OCI-LY3 (cell line): Measurements from ENCODE around the gene NEU4.

ENCODE experiments used
- H2AFZ ChIP-seq: fragments of 200-600, 300-600 bp; shearing (Covaris generic); 2 replicates; pipeline ENCODE4 v1.6.0; 2014; ENCODE audit warnings: antibody characterized with exemption, low read depth, low read length
- H3K27ac ChIP-seq: fragments of 200-600, 300-600 bp; sonication (generic); 2 replicates; pipeline ENCODE4 v1.5.1; 2014; ENCODE audit warnings: mild to moderate bottlenecking, low read length, moderate library complexity, mixed read lengths
- H3K27me3 ChIP-seq: fragments of 200-600, 300-600 bp; sonication (generic); 2 replicates; pipeline ENCODE4 v1.6.1; 2014; ENCODE audit warnings: low read depth, low read length, mixed read lengths
- H3K36me3 ChIP-seq: fragments of 200-600, 300-600 bp; sonication (generic); replicated peaks from 2 replicates; pipeline ENCODE3; 2014; ENCODE audit warnings: low read depth, low read length, mixed read lengths
- H3K4me1 ChIP-seq: fragments of 300-600, 200-600 bp; sonication (generic); 2 replicates; pipeline ENCODE4 v1.6.1; 2014; ENCODE audit warnings: low read length, mixed read lengths
- H3K4me2 ChIP-seq: fragments of 200-600, 300-600 bp; sonication (generic); 2 replicates; pipeline ENCODE4 v1.6.1; 2014; ENCODE audit warnings: low read length, mixed read lengths
- H3K4me3 ChIP-seq: fragments of 300-600, 200-600 bp; sonication (generic); 2 replicates; pipeline ENCODE4 v1.5.1; 2014; ENCODE audit warnings: antibody characterized with exemption, mild to moderate bottlenecking, low read length, moderate library complexity
- H3K79me2 ChIP-seq: fragments of 300-600, 200-600 bp; shearing (Covaris generic); 2 replicates; pipeline ENCODE4 v1.6.1; 2014; ENCODE audit warnings: mild to moderate bottlenecking, low read length, mixed read lengths
- H3K9ac ChIP-seq: fragments of 300-600, 200-600 bp; shearing (Covaris generic); 2 replicates; pipeline ENCODE4 v1.6.0; 2014; ENCODE audit warnings: mild to moderate bottlenecking, low read length, moderate library complexity
- H3K9me3 ChIP-seq: fragments of 200-600, 300-600 bp; shearing (Covaris generic); 2 replicates; pipeline ENCODE4 v1.6.1; 2014; ENCODE audit warnings: low read length, mixed read lengths; ENCODE audit not compliant: insufficient read depth
- H4K20me1 ChIP-seq: fragments of 200-600, 300-600 bp; sonication (generic); 2 replicates; pipeline ENCODE4 v1.6.1; 2016; ENCODE audit warnings: low read length, mixed read lengths; ENCODE audit not compliant: insufficient read depth
- EZH2phosphoT487 ChIP-seq: fragments of 200-600 bp; shearing (Covaris generic); IDR thresholded peaks from 2 replicates; pipeline ENCODE4 v1.6.1; 2018; ENCODE audit warnings: antibody characterized with exemption, mixed run types, low read depth
- TF ChIP-seq, protein P1 (sequence below): fragments of 200-600, 300-600 bp; sonication (generic); IDR thresholded peaks from 2 replicates; pipeline ENCODE4 v1.5.1; 2014; ENCODE audit warnings: antibody characterized with exemption, low read length, low read depth

NEU4 gene

DNA sequence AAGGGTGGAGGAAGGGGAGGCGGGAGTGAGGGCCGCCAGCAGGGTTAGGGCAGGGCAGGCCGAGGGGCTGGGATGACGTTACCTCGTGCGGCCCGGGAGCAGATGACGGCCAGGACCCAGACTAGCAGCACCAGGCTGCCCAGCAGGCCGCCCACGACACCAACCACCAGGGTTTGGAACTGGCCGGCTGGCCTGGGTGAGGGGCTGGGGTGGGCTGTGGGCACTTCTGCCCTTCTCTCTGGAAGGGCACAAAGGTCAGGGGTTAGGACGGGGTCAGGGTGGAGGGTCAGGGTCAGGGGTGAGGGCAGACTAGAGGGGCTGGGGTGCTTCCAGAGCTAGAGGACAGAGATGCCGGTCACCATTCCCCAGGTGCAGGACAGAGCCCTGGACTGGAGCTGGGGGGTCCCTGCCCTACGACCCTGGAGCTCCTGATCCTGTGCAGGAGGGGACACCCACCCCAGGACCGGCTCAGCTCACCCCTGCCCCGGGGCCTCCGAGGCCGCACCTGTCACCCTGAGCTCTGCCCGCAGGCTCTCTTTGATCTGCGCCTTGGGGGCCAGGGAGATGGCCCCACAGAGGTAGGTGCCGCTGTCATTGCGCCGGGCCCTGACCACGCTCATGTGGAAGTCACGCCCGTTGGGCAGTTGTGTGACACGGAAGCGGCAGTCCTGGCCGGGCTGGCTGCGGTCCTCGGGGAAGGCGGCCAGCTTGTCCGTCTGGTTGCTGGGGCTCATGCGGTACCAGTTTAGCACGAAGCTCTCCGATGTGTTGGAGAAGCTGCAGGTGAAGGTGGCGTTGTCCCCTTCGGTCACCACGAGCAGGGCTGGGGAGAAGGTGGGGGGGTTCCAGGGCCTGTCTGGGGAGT lies 43.4 kb downstream of the NEU4 start:
- Histone ChIP-seq H3K27ac (no peak overlapping the region), H3K4me1 (no peaks in the 10 kb centered on the region; the same call in 1 of the 2 replicates), H3K36me3 (no peaks in the 10 kb centered on the region), H2AFZ (no peak overlapping the region), H3K4me3 (no peak overlapping the region), H3K9ac (no peak overlapping the region), H4K20me1 (0 out of 2 replicates have a peak, but pooled peaks cover 5% of the 10 kb centered on the region), H3K79me2 (peaks cover 6% of the 10 kb centered on the region; the same call in 1 of the 2 replicates), H3K4me2 (no peak overlapping the region), H3K27me3 (no peaks in the 10 kb centered on the region), H3K9me3 (no peaks in the 10 kb centered on the region)
- TF ChIP-seq, protein P1, sequence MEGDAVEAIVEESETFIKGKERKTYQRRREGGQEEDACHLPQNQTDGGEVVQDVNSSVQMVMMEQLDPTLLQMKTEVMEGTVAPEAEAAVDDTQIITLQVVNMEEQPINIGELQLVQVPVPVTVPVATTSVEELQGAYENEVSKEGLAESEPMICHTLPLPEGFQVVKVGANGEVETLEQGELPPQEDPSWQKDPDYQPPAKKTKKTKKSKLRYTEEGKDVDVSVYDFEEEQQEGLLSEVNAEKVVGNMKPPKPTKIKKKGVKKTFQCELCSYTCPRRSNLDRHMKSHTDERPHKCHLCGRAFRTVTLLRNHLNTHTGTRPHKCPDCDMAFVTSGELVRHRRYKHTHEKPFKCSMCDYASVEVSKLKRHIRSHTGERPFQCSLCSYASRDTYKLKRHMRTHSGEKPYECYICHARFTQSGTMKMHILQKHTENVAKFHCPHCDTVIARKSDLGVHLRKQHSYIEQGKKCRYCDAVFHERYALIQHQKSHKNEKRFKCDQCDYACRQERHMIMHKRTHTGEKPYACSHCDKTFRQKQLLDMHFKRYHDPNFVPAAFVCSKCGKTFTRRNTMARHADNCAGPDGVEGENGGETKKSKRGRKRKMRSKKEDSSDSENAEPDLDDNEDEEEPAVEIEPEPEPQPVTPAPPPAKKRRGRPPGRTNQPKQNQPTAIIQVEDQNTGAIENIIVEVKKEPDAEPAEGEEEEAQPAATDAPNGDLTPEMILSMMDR: no peak
- no peak for TF ChIP-seq EZH2phosphoT487

DNA sequence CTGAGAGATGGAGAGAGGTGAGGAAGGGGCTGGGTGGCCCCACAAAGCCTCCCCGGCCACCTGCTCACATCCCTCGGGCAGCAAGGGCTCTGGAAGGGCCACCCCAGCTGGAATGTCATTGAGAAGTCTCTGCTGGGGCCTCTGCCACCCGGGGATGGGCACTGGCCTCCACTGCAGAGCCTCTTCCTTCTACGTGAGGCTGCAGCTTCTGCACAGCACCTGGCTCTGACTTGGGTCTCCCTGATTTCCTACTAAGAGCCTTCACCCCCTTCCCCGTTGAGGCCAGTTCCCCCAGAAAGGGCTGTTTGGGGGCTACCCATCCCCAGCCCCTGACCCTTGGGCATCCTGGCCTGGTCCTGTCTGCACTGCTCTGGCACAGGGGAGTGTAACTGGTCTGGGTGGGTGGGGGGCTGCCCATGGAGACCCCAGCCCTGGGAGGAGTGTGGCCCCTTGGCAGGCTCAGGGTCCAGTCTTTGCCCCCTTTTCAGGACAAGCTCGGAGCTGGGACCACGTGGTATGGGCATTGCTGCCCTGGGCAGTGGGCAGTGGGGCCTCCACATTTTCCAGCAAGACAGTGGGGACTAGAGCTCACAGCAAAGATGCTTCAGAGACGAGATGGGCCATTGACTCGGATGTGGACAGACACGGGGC lies 44.1 kb downstream of the NEU4 start:
- Histone ChIP-seq H3K27ac (no peak overlapping the region), H3K9ac (no peak overlapping the region), H3K79me2 (peaks cover 14% of the 10 kb centered on the region), H3K27me3 (no peaks in the 10 kb centered on the region), H2AFZ (no peak overlapping the region), H4K20me1 (0 out of 2 replicates have a peak, but pooled peaks cover 5% of the 10 kb centered on the region), H3K4me3 (no peak overlapping the region), H3K4me1 (no peaks in the 10 kb centered on the region; the same call in 1 of the 2 replicates), H3K9me3 (no peaks in the 10 kb centered on the region), H3K36me3 (no peaks in the 10 kb centered on the region), H3K4me2 (no peak overlapping the region)
- TF ChIP-seq EZH2phosphoT487: no peak
- TF ChIP-seq, protein P1: no peak

DNA sequence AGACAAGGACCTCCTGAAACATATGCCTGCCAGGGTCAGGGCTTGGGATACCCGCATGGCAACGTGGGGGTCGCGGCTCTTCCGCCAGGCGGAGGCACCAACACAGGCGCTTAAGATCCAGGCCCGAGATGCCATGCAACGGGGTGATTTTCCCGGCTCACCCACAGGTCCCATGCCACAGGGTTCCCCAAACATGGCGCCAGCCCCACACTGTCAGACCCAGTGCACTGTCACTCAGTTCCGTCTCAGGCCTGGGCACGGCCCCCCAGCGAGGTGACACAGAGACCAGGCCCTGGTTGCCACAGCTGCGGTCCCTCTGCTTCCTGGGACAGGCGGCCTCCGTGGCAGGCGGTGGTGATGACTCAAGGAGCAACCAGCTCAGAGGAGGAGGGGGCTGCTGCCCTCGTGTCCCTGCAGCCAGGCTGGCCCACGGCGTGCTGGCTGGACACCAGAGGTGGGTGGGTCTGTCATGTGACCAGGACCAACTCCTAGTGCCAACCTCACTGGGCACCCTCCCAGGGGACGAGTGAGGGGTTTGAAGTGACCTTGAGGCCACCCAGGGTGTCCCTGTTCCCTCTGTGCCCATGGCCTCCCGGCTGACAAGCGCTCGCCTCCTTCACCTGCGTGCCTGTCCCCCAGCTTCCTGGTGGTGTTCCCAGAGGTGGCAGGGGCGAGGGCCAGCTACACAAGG lies 44.8 kb downstream of the NEU4 start:
- H3K27me3 ChIP-seq: no peaks in the 10 kb centered on the region
- no peak for TF ChIP-seq EZH2phosphoT487
- TF ChIP-seq, protein P1: no peak
- H3K27ac ChIP-seq: no peak overlapping the region
- no peak overlapping the region for H2AFZ ChIP-seq
- peaks cover 19% of the 10 kb centered on the region for H3K79me2 ChIP-seq
- no peak overlapping the region for H3K4me3 ChIP-seq
- H3K4me1 ChIP-seq: no peaks in the 10 kb centered on the region; the same call in 1 of the 2 replicates
- H3K9me3 ChIP-seq: no peaks in the 10 kb centered on the region
- H3K36me3 ChIP-seq: no peaks in the 10 kb centered on the region
- no peak overlapping the region for H3K9ac ChIP-seq
- H3K4me2 ChIP-seq: no peak overlapping the region
- H4K20me1 ChIP-seq: 0 out of 2 replicates have a peak, but pooled peaks cover 5% of the 10 kb centered on the region
